Measurements from ENCODE around the gene SLC14A1. TPM values are rescaled to one million over a fixed set of nuclear protein-coding genes. Genes with fewer than 3 reads are reported as not detected.
"Not testable (repeated sequence)": the region's sequence is repeated elsewhere in the genome, so short reads cannot be mapped to it uniquely, and the experiment has no call there.

The SLC14A1 gene
- polyA plus RNA-seq, 1 donor = 0.95 TPM

DNA sequence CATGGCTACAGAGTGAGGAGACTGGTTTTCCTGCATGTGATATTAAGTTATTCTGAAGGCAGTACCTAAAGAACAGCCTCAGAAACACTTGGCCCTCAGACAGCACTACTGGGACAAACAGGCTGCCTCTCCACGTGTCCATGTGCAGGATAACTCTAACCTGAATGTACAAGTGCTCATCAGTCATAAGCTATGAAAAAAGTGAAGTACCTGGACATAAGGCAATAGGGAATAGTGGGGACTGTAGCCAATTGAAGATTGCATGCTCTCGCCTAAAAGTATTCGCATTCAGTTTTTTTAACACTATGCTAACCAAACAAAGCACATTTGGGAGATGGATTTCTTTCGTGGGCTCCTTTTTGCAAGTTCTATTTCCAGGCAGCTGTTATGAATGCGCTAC is 33.0 kb downstream of the SLC14A1 start:
- no peak for DNase-seq (ENCODE audit: low read depth)

DNA sequence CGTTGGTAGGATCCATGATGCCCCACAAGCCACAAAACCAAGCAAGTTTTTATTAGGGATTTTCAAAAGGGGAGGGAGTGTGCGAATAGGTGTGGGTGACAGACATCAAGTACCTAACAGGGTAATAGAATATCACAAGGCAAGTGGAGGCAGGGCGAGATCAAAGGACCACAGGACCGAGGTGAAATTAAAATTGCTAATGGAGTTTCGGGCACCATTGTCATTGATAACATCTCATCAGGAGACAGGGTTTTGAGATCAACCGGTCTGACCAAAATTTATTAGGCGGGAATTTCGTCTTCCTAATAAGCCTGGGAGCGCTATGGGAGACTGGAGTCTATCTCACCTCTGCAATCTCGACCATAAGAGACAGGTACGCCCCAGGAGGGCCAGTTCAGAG is 33.7 kb downstream of the SLC14A1 start:
- DNase-seq (ENCODE audit: low read depth) = not testable (repeated sequence)

DNA sequence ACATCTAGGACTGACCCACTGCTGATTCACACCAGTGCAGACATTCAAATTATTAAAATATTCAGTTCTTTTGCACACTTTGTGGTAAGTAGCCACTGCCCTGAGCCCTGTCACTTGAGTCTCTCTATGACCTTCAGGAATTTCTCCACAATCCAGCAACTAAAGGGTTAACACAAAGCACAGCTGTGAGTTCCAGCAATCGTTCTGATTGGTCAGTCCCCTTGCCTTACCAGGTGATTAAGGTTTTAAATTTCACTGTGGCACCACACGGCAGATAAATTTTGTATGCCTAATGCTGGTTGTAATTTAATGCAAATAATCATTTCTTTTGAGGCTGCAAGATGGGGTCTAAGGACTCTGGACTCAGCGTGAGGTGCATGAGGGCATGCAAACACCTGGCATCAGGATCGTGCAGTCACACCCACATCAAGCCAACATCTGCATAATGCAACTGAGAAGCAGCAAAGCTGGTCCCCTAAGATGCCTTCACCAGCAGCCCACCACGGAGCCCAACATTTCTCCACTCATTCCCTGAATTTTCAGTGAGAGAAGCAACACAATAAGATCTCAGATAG is 36.6 kb downstream of the SLC14A1 start:
- no peak for DNase-seq (ENCODE audit: low read depth)

DNA sequence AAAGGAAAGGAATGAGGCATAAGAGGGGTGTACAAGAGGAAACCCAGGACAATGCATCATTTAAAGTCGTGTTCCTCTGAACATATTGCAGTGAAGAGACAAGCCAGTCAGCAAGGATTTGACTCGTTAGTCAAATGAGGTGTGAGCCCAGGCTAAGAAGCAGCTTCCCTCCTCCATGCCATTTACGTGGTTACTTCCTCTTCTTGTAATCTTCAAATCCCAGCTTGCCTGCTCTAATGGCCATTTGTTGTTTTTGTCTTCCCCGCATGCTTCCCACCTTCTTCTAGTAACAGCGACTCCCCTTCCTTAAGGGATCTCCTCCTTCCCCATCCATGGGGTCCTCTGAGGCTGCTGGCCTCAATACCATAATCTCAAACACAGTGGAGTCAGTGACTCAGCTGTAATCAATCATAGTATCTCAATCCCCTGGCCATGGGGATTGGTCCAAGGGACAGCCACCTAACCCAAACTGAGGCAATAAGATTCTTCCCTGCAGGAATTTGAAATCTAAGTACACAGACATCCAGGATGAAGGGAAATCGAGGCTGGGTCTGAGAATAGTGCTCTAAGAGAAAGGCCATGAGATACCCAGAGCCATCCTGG is 37.6 kb downstream of the SLC14A1 start:
- no peak for DNase-seq (ENCODE audit: low read depth)

DNA sequence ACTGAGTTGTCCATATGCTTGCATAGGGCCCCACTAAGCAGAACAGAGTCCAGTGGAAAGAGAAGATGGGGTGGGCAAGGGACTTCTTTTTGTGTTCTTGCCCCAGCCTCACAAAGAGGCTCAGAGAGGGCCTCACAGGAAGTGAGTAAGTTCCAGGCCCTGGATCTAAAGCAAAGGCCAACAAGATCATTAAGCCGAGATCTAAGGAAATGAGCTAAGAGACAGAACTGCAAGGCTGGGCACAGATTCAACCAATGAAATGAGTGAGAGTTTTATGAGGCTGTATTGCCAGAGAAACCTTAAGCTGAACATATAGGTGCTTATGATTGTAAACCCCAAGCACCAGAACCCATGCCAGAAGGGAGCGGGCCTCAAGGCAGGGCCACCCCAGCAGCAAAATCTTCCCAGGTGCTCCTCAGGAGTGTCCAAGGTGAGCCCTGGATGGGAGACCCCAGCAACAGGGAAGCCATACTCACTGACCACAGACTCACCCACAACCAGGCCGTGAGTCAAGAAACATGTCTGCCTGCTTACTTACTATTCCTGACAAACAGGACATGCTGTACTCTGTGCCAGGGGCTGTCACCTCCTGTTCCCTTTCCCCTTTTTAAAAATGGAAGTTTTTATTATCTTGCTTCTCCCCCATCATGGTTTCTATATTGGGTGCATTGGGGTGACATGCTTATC is 40.2 kb downstream of the SLC14A1 start:
- no peak for DNase-seq (ENCODE audit: low read depth)

DNA sequence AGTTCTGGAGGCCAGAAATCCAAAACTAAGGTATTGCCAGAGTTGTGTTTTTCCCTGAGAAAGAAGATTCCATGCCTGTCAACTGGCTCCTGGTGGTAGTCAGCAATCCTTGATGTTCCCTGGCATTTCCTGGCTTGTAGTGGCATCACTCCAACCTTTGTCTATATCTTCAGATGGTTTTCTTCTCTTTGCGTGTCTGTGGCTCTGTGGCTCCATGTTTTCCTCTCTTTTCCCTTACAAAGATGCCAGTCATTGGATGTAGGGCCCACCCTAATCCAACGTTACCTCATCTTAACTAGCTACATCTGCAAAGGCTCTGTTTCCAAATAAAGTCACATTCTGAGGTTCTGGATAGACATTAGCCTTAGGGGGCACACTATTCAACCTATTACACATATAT is 41.8 kb downstream of the SLC14A1 start:
- no peak for DNase-seq (ENCODE audit: low read depth)

DNA sequence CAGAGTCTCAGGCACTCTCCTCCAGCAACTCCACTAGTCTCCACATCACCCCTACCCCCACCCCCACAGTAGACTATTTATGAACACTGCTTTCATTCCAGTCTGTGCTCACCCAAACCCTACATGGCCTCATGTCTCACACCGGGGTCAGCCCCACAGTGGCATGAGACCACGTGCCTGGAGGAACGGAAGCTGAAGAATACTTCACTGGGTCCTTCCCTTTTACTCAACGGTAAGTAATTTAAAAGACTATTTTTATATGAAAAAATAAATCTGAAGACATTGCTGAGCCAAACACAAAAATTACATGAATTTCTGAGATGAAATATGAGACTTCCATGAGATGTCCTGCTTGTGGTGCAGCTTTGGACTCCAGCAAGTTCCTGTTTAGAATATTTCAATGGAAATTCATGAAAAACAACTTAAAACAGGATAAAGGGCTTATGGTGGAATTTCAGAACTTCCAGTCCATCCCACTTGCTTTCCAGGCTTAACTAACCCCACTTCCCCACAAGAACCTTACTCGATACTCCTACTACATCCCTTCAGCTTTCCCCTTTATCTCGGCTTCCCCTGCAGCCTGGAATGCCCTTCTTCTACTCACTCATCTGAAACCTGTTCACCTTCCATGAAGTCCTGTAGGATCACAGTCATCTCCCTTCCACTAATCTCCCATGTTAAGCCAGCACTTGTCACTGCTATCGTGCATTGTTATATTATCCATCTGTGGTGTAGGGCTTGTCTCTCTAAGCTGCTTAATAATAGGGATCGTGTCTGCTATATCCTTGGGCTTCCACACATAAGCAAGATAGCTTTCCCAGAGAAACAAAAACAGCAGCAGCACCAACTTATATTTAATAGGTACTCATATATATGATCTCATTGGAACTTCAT is 47.9 kb downstream of the SLC14A1 start:
- DNase-seq (ENCODE audit: low read depth) = no peak

DNA sequence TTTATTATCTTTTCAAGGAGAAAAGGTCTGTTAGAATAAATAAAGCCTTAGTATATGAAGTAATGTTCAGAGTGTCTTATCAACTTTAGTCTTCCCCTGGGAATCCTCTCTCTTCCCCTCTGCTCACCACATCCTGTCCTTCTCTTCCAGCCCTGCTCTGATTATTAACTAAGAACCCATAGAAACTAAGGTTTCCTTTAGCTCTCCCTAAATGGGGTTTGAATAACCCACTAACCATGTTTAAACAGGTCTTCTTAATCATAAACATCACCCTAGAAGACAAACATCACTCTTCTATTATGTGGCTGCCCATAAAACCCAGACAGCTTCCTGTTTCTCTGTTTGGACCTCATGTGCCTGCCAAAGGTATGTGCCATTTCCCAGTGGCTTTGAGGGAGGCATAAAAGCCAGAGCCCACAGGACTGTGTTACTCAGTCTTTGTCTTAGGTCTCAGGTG is 50.1 kb downstream of the SLC14A1 start:
- DNase-seq (ENCODE audit: low read depth) = no peak

DNA sequence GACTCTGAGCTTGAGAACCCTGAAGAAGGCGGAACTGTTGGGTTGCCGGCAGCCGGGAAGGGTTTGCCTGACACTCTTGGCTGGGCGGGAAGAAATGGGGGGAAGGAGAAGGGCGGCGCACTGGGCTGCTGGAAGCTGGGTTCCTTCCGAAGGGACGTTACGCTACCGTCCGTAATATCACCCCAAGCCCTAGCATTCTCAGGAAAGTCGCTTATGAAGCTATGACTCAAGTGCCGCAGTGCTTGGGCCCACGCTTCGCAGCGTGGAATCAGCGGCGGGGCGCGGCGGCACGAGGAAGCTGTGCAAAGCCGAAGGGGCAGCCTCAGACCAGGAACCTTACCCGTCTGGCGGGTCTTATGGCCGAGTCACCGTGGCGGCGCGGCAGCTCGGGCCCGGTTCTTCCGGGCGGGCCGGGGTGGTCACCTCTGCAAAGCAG is 51.3 kb downstream of the SLC14A1 start:
- DNase-seq (ENCODE audit: low read depth) = no peak

DNA sequence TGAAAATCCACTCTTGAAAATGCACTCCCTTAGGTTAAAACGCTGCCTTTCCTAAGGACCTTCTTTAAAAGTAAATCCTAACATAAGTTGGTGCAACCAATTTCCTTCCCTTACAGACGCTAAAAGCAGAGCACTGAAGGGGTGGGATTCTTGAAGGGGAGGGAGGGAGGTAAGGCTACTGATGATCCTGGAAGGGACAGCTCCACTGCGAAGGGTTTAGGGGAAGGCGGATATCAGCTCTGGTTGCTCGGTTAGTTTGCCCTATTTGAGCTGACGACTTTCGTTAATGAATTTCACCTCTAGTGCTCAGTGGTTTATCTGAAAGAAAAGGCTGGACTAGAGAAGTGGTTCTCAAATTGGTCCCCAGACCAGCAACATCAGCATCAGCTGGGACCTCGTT is 51.8 kb downstream of the SLC14A1 start:
- DNase-seq (ENCODE audit: low read depth) = no peak

DNA sequence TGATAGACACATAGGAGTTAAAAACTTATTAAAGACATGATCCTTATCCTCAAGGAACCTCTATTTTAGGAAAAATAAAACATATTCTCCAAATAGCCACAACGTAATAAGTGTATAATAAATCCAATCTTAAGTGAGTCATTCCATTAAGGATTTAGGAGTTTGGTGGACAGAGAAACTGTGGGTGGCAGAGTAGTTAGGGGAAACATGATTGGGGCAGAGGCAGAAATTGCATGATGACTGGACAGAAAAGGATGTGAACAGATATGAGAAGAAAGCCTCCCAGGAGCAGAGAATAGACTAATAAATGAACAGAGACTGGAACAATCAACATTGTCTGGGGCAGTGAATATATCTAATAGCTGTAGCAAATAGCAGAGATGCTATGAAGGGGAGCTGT is 53.4 kb downstream of the SLC14A1 start:
- DNase-seq (ENCODE audit: low read depth) = no peak

DNA sequence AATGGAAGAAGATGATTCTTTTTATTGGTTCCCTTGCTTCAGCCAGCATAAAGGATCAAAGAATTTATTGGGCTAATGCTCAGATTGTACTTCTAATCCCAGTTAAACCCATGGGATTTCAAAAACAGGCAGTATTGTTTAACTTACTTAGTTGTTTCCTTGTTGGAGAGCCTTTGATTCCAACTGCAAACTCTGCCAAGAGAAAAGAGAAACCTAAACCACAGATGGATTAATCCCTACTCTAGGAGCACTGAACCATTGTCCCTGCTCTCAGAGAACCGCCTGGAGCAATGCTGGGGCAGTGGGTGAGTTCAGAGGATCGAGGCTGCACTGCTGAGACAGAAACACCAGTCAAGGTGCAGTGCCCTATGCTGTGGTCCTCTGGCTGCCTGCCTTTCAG is 56.6 kb downstream of the SLC14A1 start:
- no peak for DNase-seq (ENCODE audit: low read depth)

DNA sequence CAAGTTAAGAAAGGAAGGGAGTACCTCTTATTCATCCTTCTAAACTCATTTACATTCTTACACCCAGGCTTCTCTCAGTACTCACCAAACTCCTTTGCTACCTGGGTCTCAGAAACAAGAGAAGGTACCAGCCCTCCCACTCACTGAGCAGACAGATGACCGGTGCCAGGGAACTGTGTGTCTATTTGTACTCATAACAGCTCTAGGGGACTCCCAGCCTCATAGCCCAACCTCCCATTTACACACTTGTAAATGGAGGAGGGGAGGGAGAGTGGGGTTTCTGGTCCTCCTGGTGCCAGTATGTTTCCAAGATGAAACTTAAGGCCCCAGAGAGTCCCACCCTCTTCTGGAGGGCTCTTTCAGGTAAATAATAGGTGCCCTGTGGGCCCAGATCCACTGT is 58.7 kb downstream of the SLC14A1 start:
- DNase-seq (ENCODE audit: low read depth) = no peak

DNA sequence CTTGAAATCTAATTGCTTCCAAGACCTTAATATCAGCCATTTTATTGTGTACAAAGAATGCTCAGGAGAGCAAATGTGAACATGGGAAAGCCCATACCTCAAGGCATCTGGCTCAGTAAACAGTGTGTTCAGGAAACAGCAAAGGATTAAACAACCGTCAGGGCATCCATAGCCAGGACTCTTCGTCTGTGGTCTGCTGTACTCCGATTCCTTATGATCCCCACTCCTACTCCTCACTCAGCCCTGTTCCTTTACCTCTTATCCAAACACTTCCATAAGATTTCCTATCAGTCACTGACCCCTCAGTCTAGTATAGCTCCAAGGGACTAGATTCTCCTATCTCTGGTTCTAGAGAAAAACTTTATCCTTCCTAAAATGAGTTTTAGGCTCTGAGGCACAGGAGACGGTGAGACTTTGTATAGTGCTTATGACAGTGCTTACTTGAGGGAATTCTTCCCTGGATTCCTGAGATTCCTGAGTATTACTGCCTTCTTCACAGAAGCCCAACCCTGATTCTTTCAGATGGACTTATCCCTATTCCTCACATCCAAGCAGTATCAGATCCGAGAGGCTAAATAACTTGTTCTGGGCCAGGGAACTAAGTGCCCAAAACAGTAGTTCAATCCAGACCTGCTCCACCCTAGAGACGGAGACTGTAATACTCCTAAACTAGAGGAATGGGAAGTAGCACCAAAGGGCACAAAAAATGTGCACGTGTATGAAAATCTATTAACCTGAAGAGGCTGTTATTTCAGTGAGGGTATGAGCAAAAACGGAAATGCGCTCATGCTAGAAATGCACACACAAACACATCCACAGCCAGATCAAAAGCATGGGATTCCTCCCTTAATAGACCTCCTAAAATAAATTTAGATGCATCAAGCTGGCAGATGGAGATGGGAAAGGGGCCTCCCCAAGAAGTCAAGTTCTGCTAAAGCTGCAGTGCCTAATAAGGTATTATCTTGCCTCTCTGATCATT is 59.4 kb downstream of the SLC14A1 start:
- no peak for DNase-seq (ENCODE audit: low read depth)

DNA sequence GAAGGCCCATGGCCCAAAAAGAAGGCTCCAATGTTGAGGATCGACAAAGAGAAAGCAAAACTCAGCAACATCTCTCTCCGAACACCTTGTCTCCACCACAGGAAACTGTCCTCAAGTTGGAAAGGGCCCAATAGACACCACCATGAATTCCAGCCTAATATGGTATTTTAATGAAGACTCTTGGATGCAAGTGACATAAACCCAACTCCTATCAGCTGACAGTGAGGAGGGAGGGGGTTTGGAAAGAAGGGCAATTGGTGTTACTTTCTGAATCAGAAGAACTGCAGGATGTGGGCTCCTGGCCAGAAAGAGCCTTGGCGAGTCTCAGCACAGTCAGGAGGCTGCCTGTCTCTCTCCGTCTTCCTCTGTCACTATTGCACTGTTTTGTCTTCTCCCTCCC is 61.2 kb downstream of the SLC14A1 start:
- DNase-seq (ENCODE audit: low read depth) = no peak

DNA sequence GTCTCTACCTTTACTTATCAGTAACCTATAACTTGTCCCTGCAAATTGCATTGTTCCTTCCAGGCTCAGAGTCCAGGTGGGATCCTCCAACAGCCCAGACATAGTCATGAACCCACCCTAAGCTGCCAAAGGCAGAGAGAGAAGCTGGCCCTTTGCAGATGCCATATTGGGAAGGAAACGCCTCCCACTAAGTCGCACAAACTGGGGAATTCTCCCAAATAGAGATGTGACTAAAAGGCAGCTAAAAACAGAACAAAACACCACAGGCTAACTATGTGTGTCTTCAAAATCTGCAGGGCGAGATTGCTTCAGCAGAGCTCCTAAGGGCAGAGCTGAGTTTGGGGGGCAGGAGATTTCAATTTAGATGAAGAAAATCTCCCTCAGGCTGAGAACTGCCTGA is 63.0 kb downstream of the SLC14A1 start:
- DNase-seq (ENCODE audit: low read depth) = no peak

DNA sequence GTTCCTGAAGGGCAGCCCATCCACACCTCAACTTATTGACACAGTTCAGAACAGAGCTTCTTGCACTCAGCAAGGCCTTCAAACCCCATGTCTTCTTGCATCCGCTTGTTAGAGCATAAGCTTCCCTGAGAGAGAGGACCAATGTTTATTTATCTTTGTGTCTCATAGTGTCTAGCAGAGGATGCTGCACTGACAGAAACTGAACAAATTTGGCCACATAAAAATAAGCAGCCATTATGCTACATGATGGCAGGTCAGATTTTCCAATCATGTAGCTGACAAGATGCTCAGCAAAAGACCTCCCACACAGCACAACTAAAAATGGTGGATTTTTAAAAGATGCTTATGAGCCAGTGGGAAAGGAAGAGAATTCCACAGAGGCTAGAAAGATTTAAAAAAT is 63.4 kb downstream of the SLC14A1 start:
- DNase-seq (ENCODE audit: low read depth) = no peak

DNA sequence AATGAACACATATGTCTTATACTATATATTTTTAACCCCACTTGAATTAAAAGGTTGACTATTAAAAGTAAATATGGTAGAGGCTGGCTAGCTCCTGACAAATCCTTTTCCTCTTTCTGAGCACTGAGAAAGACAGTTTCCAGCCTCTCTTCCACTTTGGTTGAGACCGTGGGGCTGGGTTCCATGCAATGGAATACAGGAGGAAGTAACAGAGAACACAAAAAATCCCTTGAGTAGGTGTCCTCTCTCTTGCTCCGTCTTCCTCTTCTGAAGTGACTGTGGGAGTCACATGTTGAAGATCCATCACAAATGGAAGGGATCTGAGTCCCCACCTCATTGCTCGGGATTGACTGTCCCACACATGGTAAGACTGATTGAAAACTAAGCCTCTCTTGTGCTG is 64.9 kb downstream of the SLC14A1 start:
- DNase-seq (ENCODE audit: low read depth) = no peak

DNA sequence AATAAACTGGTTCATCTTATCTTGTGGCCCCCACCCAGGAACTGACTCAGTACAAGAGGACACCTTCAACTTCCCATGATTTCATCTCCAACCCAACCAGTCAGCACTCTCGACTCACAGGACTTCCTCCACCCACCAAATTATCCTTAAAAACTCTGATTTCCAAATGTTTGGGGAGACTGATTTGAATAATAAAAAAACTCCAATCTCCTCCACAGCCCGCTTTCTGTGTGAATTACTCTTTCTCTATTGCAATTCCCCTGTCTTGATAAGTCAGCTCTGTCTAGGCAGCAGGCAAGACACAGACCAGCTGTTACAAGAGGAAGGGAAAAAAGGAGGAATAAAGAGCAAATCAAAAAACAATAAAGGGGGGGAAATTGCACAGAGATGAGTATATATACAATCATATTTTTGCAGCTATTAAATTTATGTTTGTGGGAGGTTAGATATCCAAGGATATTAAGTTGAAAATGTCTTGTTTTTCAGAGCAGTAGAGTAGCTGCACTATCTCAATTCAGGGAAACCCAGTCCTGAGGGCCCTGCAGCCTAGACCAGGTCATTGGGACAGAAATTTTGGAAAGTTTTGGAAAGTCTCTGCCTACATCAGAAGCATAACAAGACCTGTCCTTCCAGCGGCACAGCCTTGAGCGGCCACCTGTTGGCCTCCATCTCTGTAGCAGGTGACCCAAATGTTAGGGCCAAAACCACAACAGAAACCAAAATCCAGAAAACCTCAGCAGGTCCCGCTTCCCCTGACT is 68.7 kb downstream of the SLC14A1 start:
- no peak for DNase-seq (ENCODE audit: low read depth)

DNA sequence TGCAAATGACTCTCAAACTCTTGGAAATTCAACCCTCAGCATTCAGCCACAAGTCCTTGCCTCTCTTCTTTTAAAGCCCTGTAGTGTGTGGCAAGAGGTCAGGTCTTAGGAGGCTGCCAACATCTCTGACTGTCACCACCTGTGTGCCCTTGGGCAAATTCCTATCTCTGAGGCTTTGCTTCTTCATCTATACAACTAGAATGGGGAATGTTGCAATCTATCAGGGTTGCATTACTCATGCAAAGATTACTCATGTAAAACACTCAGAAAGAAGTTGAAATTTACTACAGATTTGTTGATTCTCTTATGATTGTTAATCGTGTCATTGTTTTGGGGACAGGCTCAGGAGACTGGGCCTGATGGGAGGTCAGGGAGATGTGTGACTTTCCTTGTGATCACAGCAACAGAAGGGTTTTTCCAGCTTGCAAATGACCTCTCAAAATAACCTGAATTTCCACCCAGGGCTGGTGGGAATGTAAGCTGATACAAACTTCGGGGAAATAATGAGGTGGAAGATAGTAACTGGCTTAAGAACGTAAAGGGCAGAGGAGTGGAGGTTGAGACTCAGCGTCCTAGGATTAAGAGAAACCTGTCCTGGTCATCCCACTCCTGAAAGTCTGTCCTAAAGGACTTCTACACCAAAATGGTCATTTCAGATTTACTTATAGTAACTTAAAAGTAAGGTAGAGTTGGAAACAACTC is 69.4 kb downstream of the SLC14A1 start:
- DNase-seq (ENCODE audit: low read depth) = no peak
